Testis (tissue), 2 donors: ENCODE data around the gene SDF4.

Source experiments
- CTCF ChIP-seq, 3 experiments: fragments of 450-650 bp in 2 of 3; fragments of 200-600 bp in 1 of 3; sonication (generic) in 1 of 3; IDR thresholded peaks; one replicate each; pipeline ENCODE4 v1.5.1; 2016 to 2019; ENCODE audit warnings: antibody characterized with exemption in 3 of 3, mild to moderate bottlenecking in 2 of 3, moderate library complexity in 1 of 3
- POLR2A ChIP-seq: fragments of 450-650 bp; IDR thresholded peaks from one replicate; pipeline ENCODE4 v1.6.1; 2017; ENCODE audit warnings: antibody characterized with exemption, mild to moderate bottlenecking, moderate library complexity

GRCh38 chr1:1179346-1179982, 52.3 kb downstream of the SDF4 start:
- no peak for TF ChIP-seq POLR2A
- no peak for TF ChIP-seq CTCF (IDR thresholded peaks at IDR 0.05)
